ENCODE results near the gene HBQ1.
"Not testable (repeated sequence)": the region's sequence is repeated elsewhere in the genome, so short reads cannot be mapped to it uniquely, and the experiment has no call there.

The HBQ1 gene

GRCh38 chr16:193441-193840 is 13.2 kb downstream of the HBQ1 start:
- Histone ChIP-seq H3K9me3 (ENCODE audit: control insufficient read depth, low read depth, low read length) (no peaks in the 10 kb centered on the region), H3K4me1 (ENCODE audit: control insufficient read depth, low read depth, low read length) (no peaks in the 10 kb centered on the region), H3K36me3 (ENCODE audit: control insufficient read depth, low read depth, low read length) (peaks cover 90% of the 10 kb centered on the region), H3K27ac (ENCODE audit: low read length) (no peak overlapping the region), H3K27me3 (ENCODE audit: control insufficient read depth, insufficient read depth, low read length) (no peaks in the 10 kb centered on the region), H3K9ac (ENCODE audit: low read length) (no peak overlapping the region), H3K4me3 (ENCODE audit: low read length) (no peak overlapping the region)

- Histone ChIP-seq H3K4me1 (ENCODE audit: control insufficient read depth, low read depth, low read length) (no peaks in the 10 kb centered on the region), H3K9me3 (ENCODE audit: control insufficient read depth, low read depth, low read length) (no peaks in the 10 kb centered on the region), H3K9ac (ENCODE audit: low read length) (no peak overlapping the region), H3K27ac (ENCODE audit: low read length) (no peak overlapping the region), H3K4me3 (ENCODE audit: low read length) (no peak overlapping the region), H3K27me3 (ENCODE audit: control insufficient read depth, insufficient read depth, low read length) (no peaks in the 10 kb centered on the region), H3K36me3 (ENCODE audit: control insufficient read depth, low read depth, low read length) (peaks cover 90% of the 10 kb centered on the region)
These were observed 14.3 kb downstream of the HBQ1 start for GRCh38 chr16:194516-194915.

GRCh38 chr16:200388-200787 is 20.1 kb downstream of the HBQ1 start:
- no peak overlapping the region for H3K27ac ChIP-seq (ENCODE audit: low read length)
- no peaks in the 10 kb centered on the region for H3K9me3 ChIP-seq (ENCODE audit: control insufficient read depth, low read depth, low read length)
- H3K27me3 ChIP-seq (ENCODE audit: control insufficient read depth, insufficient read depth, low read length) = no peaks in the 10 kb centered on the region
- no peaks in the 10 kb centered on the region for H3K4me1 ChIP-seq (ENCODE audit: control insufficient read depth, low read depth, low read length)
- H3K9ac ChIP-seq (ENCODE audit: low read length) = no peak overlapping the region
- H3K4me3 ChIP-seq (ENCODE audit: low read length) = no peak overlapping the region
- peaks cover 75% of the 10 kb centered on the region for H3K36me3 ChIP-seq (ENCODE audit: control insufficient read depth, low read depth, low read length)

GRCh38 chr16:203246-203645 is 23.0 kb downstream of the HBQ1 start:
- no peak overlapping the region for H3K9ac ChIP-seq (ENCODE audit: low read length)
- no peak overlapping the region for H3K4me3 ChIP-seq (ENCODE audit: low read length)
- H3K27me3 ChIP-seq (ENCODE audit: control insufficient read depth, insufficient read depth, low read length) = no peaks in the 10 kb centered on the region
- no peak overlapping the region for H3K27ac ChIP-seq (ENCODE audit: low read length)
- peaks cover 78% of the 10 kb centered on the region for H3K36me3 ChIP-seq (ENCODE audit: control insufficient read depth, low read depth, low read length)
- no peaks in the 10 kb centered on the region for H3K9me3 ChIP-seq (ENCODE audit: control insufficient read depth, low read depth, low read length)
- no peaks in the 10 kb centered on the region for H3K4me1 ChIP-seq (ENCODE audit: control insufficient read depth, low read depth, low read length)

- H3K36me3 ChIP-seq (ENCODE audit: control insufficient read depth, low read depth, low read length) = peaks cover 76% of the 10 kb centered on the region
- not testable (repeated sequence) for H3K27me3 ChIP-seq (ENCODE audit: control insufficient read depth, insufficient read depth, low read length); H3K4me3 ChIP-seq (ENCODE audit: low read length)
These were observed 23.8 kb downstream of the HBQ1 start for GRCh38 chr16:204046-204445.

GRCh38 chr16:209359-209758 is 29.1 kb downstream of the HBQ1 start:
- not testable (repeated sequence) for H3K27ac ChIP-seq (ENCODE audit: low read length); H3K9me3 ChIP-seq (ENCODE audit: control insufficient read depth, low read depth, low read length); H3K4me3 ChIP-seq (ENCODE audit: low read length); H3K27me3 ChIP-seq (ENCODE audit: control insufficient read depth, insufficient read depth, low read length); H3K4me1 ChIP-seq (ENCODE audit: control insufficient read depth, low read depth, low read length); H3K9ac ChIP-seq (ENCODE audit: low read length)
- H3K36me3 ChIP-seq (ENCODE audit: control insufficient read depth, low read depth, low read length) = peaks cover 77% of the 10 kb centered on the region

More at GRCh38 chr16:204046-204445, 23.8 kb downstream of the HBQ1 start:
- H3K27ac ChIP-seq (ENCODE audit: low read length); H3K9me3 ChIP-seq (ENCODE audit: control insufficient read depth, low read depth, low read length); H3K9ac ChIP-seq (ENCODE audit: low read length); H3K4me1 ChIP-seq (ENCODE audit: control insufficient read depth, low read depth, low read length): not testable (repeated sequence)

GRCh38 chr16:211631-212180 is 31.4 kb downstream of the HBQ1 start:
- not testable (repeated sequence) for H3K4me1 ChIP-seq (ENCODE audit: control insufficient read depth, low read depth, low read length); H3K27ac ChIP-seq (ENCODE audit: low read length); H3K9me3 ChIP-seq (ENCODE audit: control insufficient read depth, low read depth, low read length); H3K9ac ChIP-seq (ENCODE audit: low read length); H3K27me3 ChIP-seq (ENCODE audit: control insufficient read depth, insufficient read depth, low read length); H3K4me3 ChIP-seq (ENCODE audit: low read length)
- peaks cover 73% of the 10 kb centered on the region for H3K36me3 ChIP-seq (ENCODE audit: control insufficient read depth, low read depth, low read length)

- Histone ChIP-seq H3K9ac (ENCODE audit: low read length) (no peak overlapping the region), H3K4me3 (ENCODE audit: low read length) (no peak overlapping the region), H3K27ac (ENCODE audit: low read length) (no peak overlapping the region), H3K36me3 (ENCODE audit: control insufficient read depth, low read depth, low read length) (peaks cover 68% of the 10 kb centered on the region), H3K4me1 (ENCODE audit: control insufficient read depth, low read depth, low read length) (no peaks in the 10 kb centered on the region), H3K9me3 (ENCODE audit: control insufficient read depth, low read depth, low read length) (no peaks in the 10 kb centered on the region), H3K27me3 (ENCODE audit: control insufficient read depth, insufficient read depth, low read length) (no peaks in the 10 kb centered on the region)
These were observed 32.7 kb downstream of the HBQ1 start for GRCh38 chr16:212999-213398.

GRCh38 chr16:220021-220420 is 39.8 kb downstream of the HBQ1 start:
- Histone ChIP-seq H3K9me3 (ENCODE audit: control insufficient read depth, low read depth, low read length) (no peaks in the 10 kb centered on the region), H3K36me3 (ENCODE audit: control insufficient read depth, low read depth, low read length) (peaks cover 61% of the 10 kb centered on the region), H3K27ac (ENCODE audit: low read length) (no peak overlapping the region), H3K27me3 (ENCODE audit: control insufficient read depth, insufficient read depth, low read length) (no peaks in the 10 kb centered on the region), H3K4me3 (ENCODE audit: low read length) (no peak overlapping the region), H3K4me1 (ENCODE audit: control insufficient read depth, low read depth, low read length) (no peaks in the 10 kb centered on the region), H3K9ac (ENCODE audit: low read length) (no peak overlapping the region)

- H3K36me3 ChIP-seq (ENCODE audit: control insufficient read depth, low read depth, low read length) = peaks cover 42% of the 10 kb centered on the region
- H3K9ac ChIP-seq (ENCODE audit: low read length) = peak overlapping the region; percentile 98
- no peaks in the 10 kb centered on the region for H3K27me3 ChIP-seq (ENCODE audit: control insufficient read depth, insufficient read depth, low read length)
- peaks cover 9% of the 10 kb centered on the region for H3K4me1 ChIP-seq (ENCODE audit: control insufficient read depth, low read depth, low read length)
- H3K9me3 ChIP-seq (ENCODE audit: control insufficient read depth, low read depth, low read length) = no peaks in the 10 kb centered on the region
- peak overlapping the region; percentile 98 for H3K4me3 ChIP-seq (ENCODE audit: low read length)
- peak overlapping the region; percentile 69 for H3K27ac ChIP-seq (ENCODE audit: low read length)
These were observed 48.0 kb downstream of the HBQ1 start for GRCh38 chr16:228151-228851.

- H3K36me3 ChIP-seq (ENCODE audit: control insufficient read depth, low read depth, low read length) = peaks cover 37% of the 10 kb centered on the region
- peaks cover 12% of the 10 kb centered on the region for H3K4me1 ChIP-seq (ENCODE audit: control insufficient read depth, low read depth, low read length)
- H3K4me3 ChIP-seq (ENCODE audit: low read length) = peak within 1 kb of the TSS; percentile 98
- peak within 1 kb of the TSS; percentile 90 for H3K27ac ChIP-seq (ENCODE audit: low read length)
- H3K9ac ChIP-seq (ENCODE audit: low read length) = peak within 1 kb of the TSS; percentile 98
- H3K9me3 ChIP-seq (ENCODE audit: control insufficient read depth, low read depth, low read length) = no peaks in the 10 kb centered on the region
- no peaks in the 10 kb centered on the region for H3K27me3 ChIP-seq (ENCODE audit: control insufficient read depth, insufficient read depth, low read length)
These were observed 48.8 kb downstream of the HBQ1 start, which contains the start of gene LUC7L for GRCh38 chr16:228852-229730. LUC7L (minus strand) TSS chr16:229449; CDS start chr16:229339, 110 bp downstream.

Measured in iPS-18a (cell line).